HG03460 (cell line): ENCODE data around the gene TLK2.

ENCODE experiments used
- ATAC-seq: cut with Tn5 transposase; IDR thresholded peaks from one replicate; pipeline ENCODE4 v1.9.1; 2021; ENCODE audit not compliant: unreplicated experiment

TLK2 gene

DNA sequence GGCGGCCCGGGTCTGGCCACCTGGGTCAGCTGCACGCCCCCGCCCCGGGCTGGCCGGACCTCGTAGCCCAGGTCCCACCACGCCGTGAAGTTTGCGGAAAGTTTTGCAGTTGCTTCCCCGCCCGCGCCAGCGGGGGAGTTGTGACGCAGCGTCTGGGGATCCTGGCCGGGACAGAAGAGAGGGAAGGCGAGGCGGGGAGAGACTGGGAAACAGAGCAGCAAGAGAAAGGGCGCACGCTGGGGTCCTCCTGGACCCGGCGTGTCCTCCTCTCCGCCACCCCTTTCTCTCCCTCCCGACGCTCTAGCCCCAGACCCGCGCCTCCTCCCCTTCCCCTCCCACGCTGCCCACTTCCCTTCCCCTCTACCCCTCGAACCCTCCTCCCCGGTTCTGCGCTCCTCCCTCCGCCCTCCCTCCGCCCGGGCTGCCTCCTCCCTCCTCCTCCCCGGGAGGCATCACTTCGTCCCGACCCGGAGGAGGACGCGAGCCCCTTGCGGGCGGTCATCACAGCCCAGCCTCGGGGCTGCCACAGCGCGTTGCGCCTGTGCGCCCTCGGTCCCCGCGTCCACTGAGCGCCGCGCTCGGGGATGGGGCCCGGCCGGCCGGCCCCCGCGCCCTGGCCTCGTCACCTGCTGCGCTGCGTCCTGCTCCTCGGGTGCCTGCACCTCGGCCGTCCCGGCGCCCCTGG lies 148.7 kb downstream of the TLK2 start, which contains the start of gene MRC2:
TSS of gene MRC2 (plus strand) at position 452 of the 685 bp plus-strand sequence. CDS start at position 585, 133 bp downstream.
- ATAC-seq: no peak

DNA sequence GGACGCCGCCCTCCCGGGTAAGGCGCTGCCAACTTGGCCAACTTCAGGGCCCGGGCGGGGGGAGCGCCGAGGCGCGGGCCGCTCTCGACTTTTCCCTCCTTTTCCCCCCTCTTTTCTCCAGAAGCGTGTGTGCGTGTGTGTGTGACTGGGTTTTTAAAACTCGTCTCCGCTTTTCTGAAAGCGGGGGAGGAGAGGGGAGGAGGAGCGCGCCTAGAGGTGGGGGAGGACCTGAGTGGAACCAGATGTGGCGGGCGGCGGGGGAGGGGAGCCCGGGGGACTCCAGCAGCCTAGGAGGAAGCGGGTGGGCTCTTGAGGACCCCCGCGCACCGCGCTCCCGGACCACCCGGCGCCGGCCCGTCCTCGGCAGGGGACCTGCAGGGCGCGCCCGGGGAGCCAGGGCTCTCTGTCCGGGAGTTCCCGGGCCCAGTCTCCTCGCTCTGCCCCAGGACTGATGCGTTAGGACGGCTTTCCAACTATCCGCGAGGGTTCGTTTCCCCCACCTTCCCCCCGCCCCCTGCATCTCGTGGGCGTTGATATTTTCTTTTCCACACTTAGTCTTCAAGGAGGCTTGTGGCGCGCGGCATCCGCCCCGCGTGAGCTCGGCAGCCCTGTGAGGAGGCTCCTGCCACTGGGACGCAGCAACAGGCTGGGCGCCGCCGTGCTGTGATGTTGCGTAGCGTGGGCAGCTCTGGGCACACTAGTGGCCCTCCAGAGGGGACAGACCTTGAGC lies 149.4 kb downstream of the TLK2 start:
- no peak for ATAC-seq

GRCh38 chr17:62628831-62629555 lies 150.4 kb downstream of the TLK2 start:
- no peak for ATAC-seq

GRCh38 chr17:62629556-62630364 lies 151.1 kb downstream of the TLK2 start:
- no peak for ATAC-seq

DNA sequence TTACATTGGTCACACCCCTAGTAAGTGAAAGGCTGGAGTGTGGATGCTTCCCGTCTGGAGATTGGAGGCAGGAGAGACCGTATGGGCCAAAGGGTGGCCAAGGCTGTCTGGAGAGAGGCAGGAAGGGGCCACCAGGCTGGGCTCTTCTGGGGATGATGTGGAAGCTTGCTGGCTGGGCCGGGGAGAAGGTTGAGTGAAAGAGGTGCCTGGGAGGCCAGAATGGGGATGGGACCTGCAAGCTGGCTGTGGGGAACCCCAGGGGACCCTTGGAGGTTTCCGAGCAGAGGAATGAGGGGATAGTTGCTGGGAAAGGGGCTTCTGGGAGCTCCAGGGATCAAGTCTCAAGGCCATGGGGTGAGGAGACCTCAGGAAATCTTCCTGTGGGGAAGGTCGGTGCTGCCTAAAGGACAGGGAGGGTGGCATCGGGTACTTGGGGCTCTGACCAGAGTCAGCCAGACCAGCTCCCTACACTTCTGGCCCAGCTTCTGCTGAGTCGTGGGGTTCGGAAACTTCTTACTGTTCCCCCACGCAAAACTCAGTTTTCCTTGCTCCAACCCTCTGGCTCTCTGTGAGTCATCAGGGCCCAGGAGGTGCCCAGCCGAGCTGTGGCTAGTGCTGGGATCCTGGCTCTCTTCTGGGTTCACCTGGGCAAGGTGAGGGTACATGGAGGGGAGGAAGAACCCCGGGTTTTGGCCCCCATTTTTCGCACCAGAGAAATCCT lies 151.9 kb downstream of the TLK2 start:
- ATAC-seq: no peak

GRCh38 chr17:62631086-62631935 lies 152.7 kb downstream of the TLK2 start:
- ATAC-seq: no peak

- no peak for ATAC-seq
Observed at GRCh38 chr17:62631936-62632924, 153.6 kb downstream of the TLK2 start.

DNA sequence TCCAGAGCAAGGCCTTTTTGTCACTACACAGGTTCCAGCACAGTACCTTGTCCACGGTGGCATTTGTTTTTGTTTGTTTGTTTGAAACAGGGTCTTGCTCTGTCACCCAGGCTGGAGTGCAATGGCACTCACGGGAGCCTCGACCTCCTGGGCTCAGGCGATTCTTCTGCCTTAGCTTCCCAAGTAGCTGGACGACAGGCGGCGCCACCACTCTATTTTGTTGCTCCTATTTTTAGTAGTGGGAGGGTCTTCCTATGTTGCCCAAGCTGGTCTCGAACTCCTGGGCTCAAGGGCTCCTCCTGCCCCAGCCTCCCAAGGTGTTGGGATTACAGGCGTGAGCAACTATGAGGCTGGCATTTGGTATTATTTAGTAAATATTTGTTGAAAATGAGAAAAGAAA lies 159.2 kb downstream of the TLK2 start:
- ATAC-seq: no peak

GRCh38 chr17:62641153-62641552 lies 162.5 kb downstream of the TLK2 start:
- no peak for ATAC-seq

- no peak for ATAC-seq
Observed at GRCh38 chr17:62641951-62642350, 163.3 kb downstream of the TLK2 start.

DNA sequence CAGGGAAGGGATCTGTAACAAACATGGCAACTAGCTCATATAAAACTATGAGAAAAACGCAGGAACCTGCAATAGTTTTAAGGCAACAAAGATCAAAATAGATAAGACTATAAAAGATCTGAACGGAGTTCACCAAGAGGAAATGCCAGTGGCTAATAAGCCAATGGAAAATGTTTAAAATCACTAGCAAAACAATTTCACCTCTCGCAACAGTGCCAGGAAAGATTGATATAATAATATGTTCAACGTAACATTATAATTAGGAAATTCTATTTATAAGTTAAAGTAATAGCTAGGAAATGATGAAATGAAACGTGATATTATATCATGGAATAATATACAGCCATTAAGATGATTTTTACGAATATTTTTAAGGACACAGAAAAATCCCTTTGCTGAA lies 164.9 kb downstream of the TLK2 start:
- no peak for ATAC-seq

GRCh38 chr17:62644487-62645173 lies 166.0 kb downstream of the TLK2 start:
- no peak for ATAC-seq

- ATAC-seq: no peak
Observed at GRCh38 chr17:62648251-62648955, 169.8 kb downstream of the TLK2 start.

GRCh38 chr17:62648956-62649294 lies 170.3 kb downstream of the TLK2 start:
- ATAC-seq: no peak

DNA sequence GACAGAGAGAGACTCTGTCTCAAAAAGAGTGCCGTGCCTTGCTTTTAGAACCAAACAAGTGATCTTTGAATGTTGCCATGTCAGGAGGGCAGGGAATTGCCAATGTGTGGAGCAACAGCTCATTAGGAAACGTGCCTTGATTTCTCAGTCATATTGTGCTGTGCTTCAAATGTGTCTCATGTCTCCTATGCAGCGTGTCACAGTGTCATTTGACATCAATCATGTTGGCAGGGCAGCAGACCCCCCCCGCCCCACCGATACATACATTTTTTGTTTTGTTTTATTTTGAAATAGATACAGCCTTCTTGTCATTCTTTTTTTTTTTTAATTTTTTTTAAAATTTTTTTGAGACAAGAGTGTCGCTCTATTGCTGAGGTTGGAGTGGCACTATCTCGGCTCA lies 170.9 kb downstream of the TLK2 start:
- no peak for ATAC-seq

DNA sequence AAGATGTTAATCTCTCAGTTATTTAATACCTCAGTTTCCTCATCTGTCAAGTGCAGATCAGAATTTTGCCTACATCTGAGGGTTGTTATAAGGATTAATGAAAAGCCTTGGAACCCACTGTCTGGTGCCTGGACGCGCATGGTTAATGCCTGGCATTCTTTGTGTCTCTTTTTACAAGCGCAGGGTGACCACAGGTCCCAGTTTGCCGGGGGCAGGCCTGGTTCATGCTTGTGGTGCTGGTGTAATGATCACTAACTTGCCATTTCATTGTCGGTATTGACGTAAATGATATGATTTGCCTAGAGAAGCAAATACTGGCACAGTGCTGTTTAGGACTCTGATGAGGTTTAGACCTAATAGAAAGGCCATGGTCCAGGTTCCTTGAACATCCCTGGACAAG lies 172.0 kb downstream of the TLK2 start:
- no peak for ATAC-seq
